NCI-H510A treated with DMSO at 0.1 percent for 48 hours (cell line): ENCODE measurements around the gene LDLRAD3.

Source experiments
- DNase-seq: peaks from one replicate; lab custom pipeline; 2025; lab: John Stamatoyannopoulos, UW

The LDLRAD3 gene

DNA sequence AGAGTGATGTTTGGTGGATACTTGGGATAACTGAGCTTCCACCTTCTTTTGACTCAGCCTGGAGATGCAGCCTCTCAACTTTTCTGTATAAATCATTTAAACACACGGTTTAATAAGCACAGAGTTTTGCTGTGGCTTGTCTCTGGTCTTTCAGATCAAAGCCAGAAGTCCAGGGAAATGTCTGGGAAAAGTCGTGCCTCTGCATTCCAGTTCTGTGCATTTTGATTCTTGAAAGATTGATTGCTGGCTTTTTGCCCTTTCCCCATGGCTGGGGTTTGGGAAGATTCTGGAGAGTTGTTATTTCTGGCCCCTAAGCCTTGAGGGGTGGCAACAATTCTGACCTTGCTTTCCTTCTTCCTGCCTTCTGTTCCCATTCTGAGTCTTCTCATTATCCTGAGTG, 191.2 kb downstream of the LDLRAD3 start:
- DNase-seq = no peak

DNA sequence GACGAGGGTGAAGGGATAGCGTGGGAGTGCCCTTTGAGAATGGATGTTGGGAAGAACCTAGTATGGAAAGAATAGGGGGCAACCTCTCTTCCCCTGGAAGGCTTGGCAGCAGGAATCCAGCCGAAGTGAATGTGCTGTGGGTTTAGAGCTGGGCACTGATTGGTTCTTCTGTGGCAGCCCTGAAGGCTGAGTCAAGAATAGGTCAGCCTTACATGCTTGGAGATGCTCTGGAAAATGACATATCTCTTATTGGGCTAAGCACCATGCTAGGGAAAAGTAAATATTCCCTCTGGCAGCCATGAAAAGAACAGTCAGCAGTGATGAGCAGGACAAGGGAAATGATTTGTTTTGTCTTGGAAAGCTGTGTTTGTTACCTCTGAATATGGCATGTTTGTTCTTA, 195.9 kb downstream of the LDLRAD3 start:
- DNase-seq = no peak

DNA sequence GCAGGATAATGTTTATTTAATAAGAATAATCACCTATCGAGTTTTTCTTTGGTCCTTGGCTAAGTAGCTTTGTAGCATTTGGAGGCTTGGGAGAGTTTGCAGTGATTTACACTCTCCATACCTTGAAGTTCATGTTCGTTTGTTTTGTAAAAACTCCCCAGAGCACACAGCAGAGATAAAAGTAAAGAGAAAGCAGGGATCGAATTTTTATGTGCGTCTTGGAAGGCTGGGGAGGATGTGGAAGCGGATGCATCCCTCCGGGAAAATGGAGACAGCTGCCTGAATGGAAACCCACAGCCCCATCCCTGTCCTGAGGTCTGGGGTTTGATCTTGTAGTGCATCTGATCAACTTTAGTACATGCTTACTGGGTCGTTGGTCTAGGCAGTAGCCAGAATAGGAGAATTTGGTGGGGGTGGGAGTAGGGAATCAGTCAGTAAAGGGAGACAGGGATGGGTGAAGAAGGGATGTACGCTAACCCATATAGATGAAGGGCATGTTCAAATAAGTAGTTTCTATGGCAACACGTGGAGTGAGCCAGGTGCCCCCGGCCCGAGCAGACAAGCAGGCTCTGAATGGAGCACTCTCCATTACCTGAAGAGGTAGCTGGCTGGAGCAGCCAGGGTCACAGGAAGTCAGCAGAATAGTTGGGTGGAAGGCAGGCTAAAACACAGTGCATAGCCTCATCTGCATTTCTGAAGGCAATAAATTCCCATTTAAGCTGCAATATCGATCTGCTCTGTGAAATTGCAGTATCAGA, 197.5 kb downstream of the LDLRAD3 start:
- DNase-seq = peak; percentile 4

DNA sequence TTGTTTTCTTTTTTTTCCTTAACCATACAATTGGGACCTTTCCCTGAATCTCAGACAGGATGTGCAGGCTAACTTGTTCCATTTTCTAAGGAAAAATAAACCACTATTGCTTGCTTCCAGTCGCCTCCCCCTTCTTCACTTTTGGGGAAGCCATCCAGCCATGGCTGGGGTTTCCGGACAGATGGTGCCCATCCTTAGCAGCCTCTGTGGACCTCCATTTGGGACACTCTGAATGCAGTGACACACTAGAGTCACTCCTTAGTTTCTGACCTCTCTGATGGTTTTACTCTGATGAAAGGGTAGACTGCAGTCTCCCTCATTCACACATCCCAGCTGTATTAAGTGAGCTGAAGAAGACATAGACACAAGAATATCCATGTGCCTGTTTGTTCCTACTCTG, 198.1 kb downstream of the LDLRAD3 start:
- DNase-seq = no peak

DNA sequence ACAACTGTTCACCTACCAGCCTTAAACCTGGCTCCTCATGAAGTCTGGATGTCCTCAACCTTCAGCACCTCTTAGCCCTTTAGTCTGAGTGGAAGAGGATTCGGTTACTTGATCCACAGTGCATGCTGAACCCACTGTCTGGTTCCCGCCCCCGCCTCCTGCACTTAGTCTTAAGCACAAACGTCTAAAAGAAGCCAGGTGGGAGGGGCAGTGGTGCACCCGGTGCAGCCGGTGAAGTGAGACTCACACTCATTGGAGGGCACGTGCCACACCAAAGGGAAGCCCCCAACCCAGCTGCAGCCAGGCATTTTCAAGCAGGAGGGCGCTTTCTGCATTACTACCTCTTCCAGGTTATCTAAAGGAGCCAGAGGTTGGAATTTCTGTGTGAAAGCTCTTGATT, 198.6 kb downstream of the LDLRAD3 start:
- peak; percentile 34 for DNase-seq

DNA sequence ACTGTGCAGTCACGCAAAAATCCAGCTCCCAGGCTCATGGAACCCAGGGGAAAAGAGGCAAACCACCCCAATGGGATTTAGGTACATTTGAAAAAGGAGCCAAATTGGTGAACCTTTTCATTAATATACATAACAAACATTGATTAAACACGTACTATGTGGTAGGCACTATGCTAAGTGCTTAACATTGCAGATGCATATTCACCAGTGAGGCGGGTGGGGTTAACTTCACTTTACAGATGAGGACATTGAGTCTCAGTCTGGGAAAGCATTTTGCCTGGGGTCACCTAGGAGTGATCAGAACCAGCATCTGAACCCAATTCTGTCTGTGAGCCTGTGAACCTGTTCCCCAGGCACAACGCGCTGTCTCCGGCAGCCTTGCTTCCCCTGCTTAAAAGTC, 199.0 kb downstream of the LDLRAD3 start:
- no peak for DNase-seq

DNA sequence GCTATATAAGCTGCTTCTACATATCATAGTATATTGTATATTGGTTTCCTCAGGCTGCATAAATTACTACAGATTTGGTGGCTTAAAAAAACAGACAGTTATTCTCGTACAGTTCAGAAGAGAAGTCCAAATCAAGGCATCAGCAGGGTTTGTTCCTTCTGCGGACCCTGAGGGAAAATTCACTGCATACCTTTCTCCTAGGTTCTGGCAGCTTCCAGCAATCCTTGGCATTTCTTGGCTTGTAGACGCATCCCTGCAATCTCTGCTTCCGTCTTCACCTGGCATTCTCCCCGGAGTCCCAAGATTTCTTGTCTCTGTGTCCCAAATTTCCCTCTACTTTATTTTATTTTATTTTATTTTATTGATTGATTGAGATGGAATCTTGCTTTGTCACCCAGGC, 202.6 kb downstream of the LDLRAD3 start:
- no peak for DNase-seq

DNA sequence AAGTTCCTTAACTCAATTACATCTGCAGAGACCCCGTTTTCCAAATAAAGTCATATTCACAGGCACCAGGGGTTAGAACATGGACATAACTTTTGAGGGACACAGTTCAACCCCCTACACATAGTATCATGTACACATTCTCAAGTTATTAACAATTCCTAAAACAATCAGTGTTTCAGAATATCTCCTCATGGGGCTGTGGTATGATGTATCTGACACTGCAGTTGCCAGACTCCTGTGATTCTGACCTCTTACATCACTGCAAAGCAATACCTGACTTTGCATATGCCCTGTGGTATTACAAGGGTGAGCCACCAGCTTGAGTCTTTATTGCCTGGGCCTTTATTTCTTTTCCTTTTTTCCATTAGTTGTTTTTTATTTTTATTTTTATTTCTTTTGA, 203.6 kb downstream of the LDLRAD3 start:
- DNase-seq = no peak

DNA sequence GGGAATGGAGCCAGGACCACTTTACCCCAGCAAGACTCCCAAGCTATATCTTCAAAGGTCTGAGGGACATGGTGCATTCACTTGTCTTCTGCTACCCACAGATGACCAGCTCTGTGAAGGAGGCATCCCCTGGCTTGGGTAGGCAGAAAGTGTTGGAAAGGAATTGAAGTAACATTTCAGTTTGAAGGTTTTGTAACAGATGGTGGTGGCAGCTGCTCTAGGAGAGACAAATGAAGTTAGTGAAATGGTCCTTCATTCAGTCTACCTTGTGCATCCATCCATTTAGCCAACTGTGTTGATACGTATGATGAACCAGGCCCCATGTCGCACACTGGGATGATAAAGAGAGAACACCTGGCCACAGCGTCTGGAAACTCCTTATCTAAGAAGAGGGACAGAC, 204.8 kb downstream of the LDLRAD3 start:
- DNase-seq = no peak

DNA sequence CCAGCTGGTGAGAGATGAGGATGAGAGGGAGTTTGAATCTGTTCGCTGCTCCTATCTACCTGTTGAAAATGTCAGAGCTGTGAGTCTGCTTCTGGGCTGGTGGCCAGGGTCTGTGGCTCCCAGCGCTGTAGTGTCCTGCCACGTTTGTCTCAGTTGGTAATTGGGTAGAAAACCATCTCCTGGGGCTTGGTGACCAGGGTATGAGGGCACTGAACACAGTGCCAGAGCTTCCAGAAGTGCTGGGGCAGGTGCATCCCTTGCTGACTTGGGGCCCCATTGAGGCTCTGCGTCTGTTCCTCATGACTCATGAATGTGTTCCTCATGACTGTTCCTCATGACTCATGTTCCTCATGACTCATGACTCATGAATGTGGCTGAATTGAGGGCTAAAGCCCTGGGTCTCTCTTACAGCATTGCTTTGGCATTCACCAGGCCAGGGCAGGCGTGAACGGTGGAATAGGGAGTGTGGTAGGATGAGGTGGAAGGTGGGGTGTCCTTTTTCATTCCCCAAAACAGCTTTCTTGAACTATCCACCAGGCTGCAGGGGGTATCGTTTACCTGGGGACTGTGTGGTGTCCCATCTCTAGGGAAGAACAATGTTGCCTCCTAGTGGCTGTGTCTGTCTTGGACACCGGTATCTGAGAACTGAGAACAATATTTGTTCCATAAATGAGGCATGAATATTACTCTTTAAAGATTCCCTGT, 205.8 kb downstream of the LDLRAD3 start:
- peak; percentile 21 for DNase-seq

DNA sequence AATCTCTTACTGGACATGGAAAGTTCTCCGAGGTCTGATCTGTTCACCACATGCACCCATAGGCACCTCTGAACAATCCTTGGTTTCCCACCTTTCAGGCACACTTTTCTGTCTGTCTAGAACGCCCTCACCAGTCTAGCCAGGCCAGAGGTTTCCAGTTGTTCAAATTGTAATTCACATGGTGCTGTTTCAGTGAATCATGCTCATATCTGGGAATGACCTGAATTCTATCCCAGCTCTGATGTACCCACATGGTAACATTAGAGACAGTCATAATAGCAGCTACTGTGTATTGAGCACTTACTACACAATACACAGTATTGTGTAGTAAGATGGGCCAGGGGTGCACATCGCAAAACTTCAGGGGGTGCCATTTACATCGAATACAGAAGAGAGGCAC, 207.1 kb downstream of the LDLRAD3 start:
- no peak for DNase-seq

DNA sequence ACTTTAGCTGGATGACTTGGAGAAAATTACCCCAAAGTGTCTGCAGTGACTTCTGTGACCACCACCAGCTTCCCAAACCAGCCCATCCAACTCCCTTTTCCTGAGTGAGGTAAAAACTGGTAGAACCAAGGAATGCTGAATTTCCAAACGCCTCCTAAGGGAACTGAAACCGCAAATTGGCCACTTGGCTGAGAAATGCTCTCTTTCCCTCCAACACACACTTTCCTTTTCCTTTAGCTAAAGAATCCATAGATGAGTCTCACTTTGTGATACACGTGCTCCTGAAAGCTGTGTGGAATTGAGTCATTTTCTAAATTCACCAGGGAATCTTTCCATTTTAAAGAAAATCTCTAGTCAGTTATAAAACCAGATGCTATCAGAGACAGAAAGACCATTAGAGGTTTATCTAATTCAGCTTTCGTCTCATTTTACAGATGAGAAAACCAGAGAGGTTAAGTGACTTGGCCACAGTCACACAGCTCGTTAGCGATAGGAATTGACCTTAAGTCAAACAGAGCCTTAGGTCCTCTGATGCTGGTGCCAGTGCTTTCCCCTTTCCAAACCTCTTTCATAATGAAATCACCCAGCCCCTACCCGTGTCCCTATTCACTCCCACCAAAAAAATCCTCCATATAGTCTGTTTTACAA, 208.2 kb downstream of the LDLRAD3 start:
- no peak for DNase-seq

DNA sequence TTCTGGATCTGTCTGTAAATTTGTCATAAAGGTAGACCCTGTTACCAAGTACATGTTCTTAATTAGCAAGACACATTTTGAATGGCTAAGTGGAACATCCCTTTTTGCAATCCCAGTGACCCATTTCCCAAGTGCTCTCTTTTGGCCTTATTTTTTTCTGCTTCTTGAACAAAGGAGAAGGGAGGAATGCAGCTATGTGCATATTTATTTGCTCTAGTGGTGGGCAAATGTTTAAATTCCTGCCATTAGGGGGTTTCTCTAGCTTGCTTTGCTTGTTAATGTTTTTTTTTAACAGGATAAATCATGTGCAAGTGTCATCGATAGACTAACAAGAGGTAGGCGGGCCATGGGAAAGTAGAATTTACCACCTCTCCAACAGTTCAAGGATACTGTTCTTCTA, 209.7 kb downstream of the LDLRAD3 start:
- DNase-seq = no peak

DNA sequence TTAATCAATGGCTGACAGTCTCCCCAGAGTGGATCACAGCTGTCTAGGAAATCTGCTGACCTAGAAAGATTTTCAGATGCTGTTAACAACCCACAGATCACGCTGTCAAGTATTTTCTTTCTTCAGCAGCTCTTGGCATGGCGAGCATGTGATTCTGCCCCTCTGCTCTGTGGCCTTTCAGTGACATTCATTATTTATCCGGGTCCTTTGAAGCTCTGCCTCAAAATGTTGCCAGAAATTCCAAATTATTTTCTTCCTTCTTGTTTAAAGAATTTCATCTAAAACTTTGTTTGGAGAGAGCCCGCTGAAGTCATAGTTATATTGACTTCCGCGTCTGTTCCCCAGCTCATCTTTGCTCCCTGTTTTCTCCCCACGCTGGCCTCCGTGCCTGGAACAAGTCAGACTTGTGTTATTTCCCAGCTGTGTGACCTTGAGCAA, 211.3 kb downstream of the LDLRAD3 start:
- no peak for DNase-seq

DNA sequence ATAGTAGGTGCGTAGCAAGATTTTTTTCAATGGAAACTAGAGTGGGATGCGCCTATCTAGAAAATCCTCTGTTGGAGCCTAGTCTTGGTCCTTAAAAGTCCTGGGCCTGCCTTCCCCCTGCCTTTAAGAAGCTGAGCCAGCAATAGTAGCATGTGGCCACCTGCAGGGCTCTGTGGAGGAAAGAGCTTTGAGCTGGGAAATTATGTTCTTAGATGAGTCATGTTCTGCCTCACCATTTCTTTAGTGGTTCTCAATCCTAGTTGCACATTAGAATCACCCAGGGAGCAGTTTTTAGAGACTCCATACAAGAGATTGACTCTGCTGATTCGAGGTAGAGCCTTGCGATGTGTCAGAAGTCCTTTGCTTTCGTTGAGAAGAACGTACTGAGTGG, 211.9 kb downstream of the LDLRAD3 start:
- no peak for DNase-seq

DNA sequence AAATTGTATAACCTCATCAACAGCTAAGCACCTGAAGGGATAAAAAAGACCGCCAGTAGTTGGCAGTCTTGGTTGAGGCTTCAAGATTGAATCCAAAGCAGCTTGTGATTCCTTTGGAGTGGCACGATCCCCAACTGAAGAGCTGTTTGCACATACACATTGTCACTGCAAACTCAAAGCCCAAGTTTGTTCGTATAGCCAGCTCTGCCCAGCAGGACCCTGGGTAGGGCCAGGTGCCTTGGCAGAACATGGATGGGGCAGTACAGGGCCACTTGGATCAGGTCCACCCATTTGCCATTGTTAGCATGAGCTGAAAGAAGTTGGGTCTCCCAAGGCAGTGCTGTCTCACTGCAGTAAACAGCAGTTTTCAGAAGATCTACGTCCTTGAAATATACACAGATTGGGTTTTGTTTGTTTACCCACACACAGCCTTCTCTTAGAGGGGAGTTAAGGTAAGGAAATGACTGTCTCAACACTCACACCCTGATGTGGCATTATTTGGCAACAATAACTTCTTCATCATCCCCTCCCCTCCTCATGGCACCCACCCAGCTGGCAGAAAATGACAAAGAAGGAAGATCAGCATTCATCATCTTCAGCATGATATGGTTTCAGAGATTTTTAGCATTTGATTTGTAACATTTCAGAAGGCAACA, 212.4 kb downstream of the LDLRAD3 start:
- DNase-seq = no peak

DNA sequence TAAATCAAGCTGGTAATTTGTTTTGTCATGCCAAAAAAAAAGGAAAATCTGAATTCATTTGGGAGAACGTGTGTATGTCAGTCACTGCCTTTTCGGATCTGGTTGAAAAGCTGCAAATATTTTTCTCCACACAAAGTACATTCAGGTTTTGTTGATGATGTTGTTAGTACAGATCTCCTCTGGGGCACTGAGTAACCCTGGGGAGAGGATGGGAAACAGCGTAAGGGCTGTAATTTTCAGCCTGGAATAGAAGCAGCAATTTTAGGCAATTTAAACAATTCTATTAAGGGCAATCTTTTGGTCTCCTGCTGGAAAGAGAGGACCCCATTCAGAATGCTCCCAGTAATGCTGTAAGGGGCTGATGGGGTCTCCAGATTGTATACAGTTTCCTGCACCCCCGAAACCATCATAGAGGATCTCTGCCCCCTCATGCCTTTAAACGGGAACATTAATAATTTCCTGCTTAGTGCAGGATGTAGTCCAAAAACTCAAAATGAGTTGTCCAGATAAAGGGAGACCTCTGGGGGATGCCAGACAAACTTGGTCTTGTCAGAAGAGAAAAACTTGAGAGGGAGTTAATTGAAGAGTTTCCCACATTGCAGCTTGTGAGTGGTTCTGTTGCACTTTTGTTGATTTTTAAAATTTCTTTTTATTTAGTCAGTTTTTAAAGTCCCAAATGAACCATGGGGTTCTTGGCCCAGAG, 213.1 kb downstream of the LDLRAD3 start:
- DNase-seq = no peak

DNA sequence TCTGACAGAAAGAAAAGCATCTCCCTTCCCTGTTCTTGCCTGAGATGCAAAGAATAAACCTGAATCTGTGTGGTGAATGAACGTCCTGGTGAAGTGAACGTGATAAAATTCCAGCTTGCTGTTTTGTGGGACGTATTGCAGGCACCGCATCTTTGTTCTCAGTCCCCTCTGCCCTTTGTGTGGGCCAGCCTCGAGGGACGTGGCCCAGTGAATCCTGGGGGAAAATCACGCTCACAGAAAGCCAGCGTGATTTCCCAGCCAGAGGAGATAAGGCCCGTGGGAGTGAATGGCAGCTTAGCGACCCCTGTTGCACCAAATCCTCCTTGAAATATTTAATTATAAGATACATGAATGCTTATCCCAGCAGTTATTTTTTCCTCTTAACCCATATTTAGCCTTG, 216.2 kb downstream of the LDLRAD3 start:
- no peak for DNase-seq

DNA sequence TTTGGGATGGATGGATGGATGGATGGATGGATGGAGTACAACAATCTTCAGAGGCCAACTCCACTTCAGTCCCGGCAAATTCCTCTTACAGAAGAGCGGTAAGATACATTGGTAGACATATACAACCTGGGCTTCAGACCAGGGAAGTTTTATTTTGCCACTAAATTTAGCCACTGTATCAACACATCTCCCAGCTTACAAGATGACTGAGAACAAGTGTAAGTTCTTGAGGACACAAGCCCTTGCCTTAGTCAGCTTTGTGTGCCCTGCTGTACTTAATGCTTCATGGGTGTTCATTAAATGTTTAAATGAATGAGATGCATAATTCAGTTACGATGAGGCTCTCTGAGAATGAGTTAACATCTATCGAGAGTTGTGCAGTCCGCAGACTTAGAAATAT, 217.7 kb downstream of the LDLRAD3 start:
- DNase-seq = no peak

DNA sequence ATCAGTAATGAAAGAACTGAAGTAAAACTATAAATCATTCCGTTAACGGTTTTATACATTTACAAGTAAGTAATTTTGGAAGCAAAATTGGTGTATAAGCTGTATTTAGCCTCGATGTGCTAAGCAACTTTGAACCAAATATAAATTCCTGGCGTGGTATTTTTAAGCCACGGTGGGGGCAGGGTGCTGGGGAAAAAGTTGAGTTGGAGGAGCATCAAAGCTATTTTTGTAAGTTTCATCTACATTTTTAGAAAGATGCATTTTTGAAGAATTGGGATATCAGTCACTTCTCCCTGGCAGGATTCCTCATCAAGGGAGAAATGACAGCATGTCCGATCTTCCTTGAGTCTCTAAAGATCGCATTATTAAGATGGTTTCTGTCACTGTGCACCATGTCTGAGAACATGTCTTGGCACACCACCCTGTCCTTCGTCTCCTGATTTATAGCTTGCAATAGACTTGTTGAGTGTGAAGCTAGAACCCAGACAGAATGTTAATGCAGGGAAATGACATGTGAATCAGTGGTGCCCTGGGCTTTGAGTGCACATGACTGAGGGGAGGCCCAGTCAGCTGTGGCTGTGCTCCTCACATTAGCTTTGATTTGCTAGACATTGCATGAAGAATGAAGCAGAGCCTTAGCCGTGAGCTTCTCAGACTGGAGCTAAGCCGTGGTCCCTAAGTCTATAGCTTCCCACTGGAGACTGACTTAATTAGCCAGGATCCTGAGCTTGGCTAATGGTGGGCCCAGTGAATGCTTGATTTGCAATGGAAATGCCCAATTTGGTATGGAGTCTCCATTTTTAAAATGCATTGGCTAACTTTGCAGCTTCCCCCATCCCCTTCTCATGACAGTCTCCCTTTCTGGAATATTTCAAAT, 218.4 kb downstream of the LDLRAD3 start:
- no peak for DNase-seq

DNA sequence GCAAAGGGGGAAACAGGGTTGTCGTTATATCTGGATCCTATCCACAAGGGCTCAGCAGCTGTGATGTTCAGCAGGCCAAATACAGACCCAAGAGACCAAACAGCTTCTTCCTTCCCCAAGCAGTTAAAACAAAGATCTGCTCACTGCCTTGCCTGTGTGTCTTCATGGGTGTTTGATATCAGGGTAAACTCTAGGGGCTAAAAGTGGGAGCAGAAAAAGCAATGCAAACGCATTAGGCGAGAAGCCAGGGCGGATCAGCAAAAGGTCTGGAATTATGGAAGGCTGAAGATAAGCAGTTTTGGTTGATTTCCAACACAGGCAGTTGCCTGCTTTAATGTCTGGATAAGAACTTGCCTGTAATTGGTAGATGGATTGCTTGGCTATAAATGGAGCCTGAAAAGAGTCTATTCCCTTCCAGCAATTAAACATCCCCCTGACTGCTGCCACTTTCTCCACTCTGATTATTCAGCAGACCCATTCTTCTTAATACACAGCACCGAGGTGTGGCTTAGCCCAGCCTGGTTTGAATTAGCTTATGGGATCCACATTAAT, 219.1 kb downstream of the LDLRAD3 start:
- no peak for DNase-seq
